Colonic mucosa (tissue), 4 donors: ENCODE data around the gene CDKAL1. TPM values are rescaled to one million over a fixed set of nuclear protein-coding genes. Genes with fewer than 3 reads are reported as not detected.

Experiments
- DNase-seq: peaks from one replicate; pipeline ENCODE4 v3.0.0-alpha.2; 2020
- H3K27ac ChIP-seq: fragments of 200-600 bp; one replicate; pipeline ENCODE4 v1.8.0; 2021
- H3K27me3 ChIP-seq: fragments of 200-600 bp; one replicate; pipeline ENCODE4 v1.8.0; 2021
- H3K36me3 ChIP-seq: fragments of 200-600 bp; one replicate; pipeline ENCODE4 v1.8.0; 2021
- H3K4me1 ChIP-seq: fragments of 200-600 bp; one replicate; pipeline ENCODE4 v1.8.0; 2021; ENCODE audit warnings: mild to moderate bottlenecking
- H3K4me3 ChIP-seq: fragments of 200-600 bp; one replicate; pipeline ENCODE4 v1.8.0; 2021
- H3K9ac ChIP-seq, 2 donors: one replicate each; pipeline ENCODE4 v1.7.0; 2013; ENCODE audit warnings: control low read depth in 2 of 2, low read depth in 2 of 2, low read length in 2 of 2
- H3K9me3 ChIP-seq: fragments of 200-600 bp; one replicate; pipeline ENCODE4 v1.8.0; 2021
- intact Hi-C: fragments of 100-400 bp; cut with DNase I; formaldehyde crosslinking; loops from one replicate; pipeline ENCODE4 v1.14.1; 2022
- total RNA-seq, 2 donors: library from RNA; stranded (reverse); fragmentation: NEBNext Ultra II Directional in 1 of 2; extraction: Animal tissue kit (Norgen Biotek cat#: 25700) in 1 of 2; gene quantifications; one replicate each; pipeline ENCODE4 v1.2.1, GENCODE V29; 2021
- TF ChIP-seq, protein P1 (sequence below): fragments of 200-600 bp; IDR thresholded peaks from one replicate; pipeline ENCODE4 v1.8.0; 2022; ENCODE audit warnings: antibody characterized with exemption, mild to moderate bottlenecking
- donor health status: healthy.
- donor health status: DM: no; HTN: no; CAD: no.
- donor health status: DM: no; HTN: no; CAD: no.

CDKAL1 gene
- total RNA-seq, 2 donors from 2014 or later: 13.8 to 14.2 TPM

DNA sequence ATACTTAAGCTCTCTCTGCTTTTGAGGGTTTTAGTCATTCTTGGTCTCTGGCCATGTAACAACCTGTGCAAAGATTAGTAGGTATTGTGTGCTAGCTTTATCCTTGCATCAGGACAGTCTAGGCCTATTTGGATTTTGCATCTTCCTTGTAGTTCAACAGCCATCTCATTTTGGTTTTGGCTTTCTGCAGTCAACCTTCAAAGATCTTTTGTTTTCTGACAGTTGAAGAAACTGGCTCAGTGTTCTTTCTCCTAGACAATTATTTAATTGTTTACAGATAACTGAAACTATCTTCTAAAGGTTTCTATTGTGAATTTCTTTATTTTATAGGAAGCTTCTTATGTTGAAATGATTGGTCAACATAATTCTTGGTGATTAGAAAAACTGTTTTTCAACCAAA, 307.5 kb downstream of the CDKAL1 start:
- H3K9ac ChIP-seq: no peak overlapping the region

DNA sequence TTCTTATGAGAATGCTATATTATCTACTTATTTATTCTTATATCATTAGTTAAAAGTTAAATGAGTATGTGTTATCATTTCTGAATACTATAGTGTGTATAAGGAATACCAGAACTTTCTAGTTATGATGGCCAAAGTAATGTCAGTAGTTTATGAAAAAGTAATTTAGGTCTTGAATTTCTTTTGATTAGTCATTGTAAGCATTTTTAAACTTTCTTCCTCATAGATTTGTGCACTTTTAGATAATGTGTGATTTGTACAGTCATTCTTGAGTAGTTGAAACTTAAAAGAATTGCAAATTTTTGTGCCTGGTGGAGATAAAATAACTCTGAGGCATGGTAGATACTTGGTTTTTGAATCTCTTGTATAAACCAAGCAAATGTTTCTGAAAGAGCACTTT, 311.3 kb downstream of the CDKAL1 start:
- H3K9ac ChIP-seq: no peak overlapping the region
- no peaks in the 10 kb centered on the region for H3K27me3 ChIP-seq
- TF ChIP-seq, protein P1, sequence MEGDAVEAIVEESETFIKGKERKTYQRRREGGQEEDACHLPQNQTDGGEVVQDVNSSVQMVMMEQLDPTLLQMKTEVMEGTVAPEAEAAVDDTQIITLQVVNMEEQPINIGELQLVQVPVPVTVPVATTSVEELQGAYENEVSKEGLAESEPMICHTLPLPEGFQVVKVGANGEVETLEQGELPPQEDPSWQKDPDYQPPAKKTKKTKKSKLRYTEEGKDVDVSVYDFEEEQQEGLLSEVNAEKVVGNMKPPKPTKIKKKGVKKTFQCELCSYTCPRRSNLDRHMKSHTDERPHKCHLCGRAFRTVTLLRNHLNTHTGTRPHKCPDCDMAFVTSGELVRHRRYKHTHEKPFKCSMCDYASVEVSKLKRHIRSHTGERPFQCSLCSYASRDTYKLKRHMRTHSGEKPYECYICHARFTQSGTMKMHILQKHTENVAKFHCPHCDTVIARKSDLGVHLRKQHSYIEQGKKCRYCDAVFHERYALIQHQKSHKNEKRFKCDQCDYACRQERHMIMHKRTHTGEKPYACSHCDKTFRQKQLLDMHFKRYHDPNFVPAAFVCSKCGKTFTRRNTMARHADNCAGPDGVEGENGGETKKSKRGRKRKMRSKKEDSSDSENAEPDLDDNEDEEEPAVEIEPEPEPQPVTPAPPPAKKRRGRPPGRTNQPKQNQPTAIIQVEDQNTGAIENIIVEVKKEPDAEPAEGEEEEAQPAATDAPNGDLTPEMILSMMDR: no peak
- H3K27ac ChIP-seq: no peak overlapping the region
- H3K4me3 ChIP-seq: no peak overlapping the region
- H3K36me3 ChIP-seq: no peaks in the 10 kb centered on the region
- intact Hi-C loops: no loop called here
- no peak for DNase-seq
- H3K9me3 ChIP-seq: no peaks in the 10 kb centered on the region
- no peaks in the 10 kb centered on the region for H3K4me1 ChIP-seq

More for the DNA sequence above, 307.5 kb downstream of the CDKAL1 start:
- Histone ChIP-seq H3K27me3 (no peaks in the 10 kb centered on the region), H3K36me3 (no peaks in the 10 kb centered on the region), H3K4me1 (no peaks in the 10 kb centered on the region), H3K9me3 (no peaks in the 10 kb centered on the region), H3K27ac (no peak overlapping the region), H3K4me3 (no peak overlapping the region)
- DNase-seq: no peak
- TF ChIP-seq, protein P1: no peak
- intact Hi-C loops: no loop called here

DNA sequence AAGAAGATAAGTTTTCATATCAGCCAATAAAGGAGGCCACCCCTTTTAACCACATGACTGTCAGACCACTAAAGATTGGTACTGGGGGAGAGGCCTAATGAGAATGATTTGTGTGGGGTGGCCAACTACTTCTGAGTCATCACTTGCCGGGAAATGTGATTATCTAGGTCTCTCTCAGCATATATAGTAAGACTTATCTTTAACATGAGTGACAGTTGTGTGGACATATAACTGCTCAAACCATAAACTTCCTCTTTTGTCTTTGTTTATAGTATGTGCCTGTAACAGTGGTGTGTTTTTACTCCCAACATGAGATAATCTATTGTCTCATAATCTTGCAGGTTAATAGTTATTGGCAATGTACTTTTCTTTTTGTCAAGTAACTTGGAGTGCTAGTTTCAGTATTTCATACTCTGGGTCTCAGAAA, 312.4 kb downstream of the CDKAL1 start:
- no peak for DNase-seq
- intact Hi-C loops: no loop called here
- Histone ChIP-seq H3K9me3 (no peaks in the 10 kb centered on the region), H3K27ac (no peak overlapping the region), H3K36me3 (no peaks in the 10 kb centered on the region), H3K4me1 (no peaks in the 10 kb centered on the region), H3K27me3 (no peaks in the 10 kb centered on the region), H3K9ac (no peak overlapping the region), H3K4me3 (no peak overlapping the region)
- TF ChIP-seq, protein P1: no peak

DNA sequence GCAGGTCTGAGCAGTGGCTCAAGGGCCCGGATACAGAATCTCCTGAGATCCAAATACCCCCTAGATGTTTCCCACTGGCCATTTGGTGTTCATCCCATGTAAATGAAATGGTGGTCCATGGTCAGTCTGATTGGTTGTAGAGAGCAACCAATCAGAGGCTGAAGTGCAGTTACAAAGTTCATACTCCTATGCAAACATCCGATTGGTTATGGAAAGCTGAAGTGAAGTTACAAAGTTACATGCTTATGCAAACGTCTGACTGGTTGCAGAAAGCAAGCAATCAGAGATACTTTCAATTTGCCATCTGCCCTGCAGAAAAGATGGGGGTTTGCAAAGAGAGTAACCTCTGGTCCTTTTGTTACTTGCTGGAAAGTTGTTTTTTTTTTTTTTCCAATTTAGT, 313.6 kb downstream of the CDKAL1 start:
- intact Hi-C loops: no loop called here
- Histone ChIP-seq H3K27me3 (no peaks in the 10 kb centered on the region), H3K4me3 (no peak overlapping the region), H3K36me3 (no peaks in the 10 kb centered on the region), H3K9me3 (no peaks in the 10 kb centered on the region), H3K27ac (no peak overlapping the region), H3K4me1 (no peaks in the 10 kb centered on the region), H3K9ac (no peak overlapping the region)
- no peak for DNase-seq
- TF ChIP-seq, protein P1: no peak

DNA sequence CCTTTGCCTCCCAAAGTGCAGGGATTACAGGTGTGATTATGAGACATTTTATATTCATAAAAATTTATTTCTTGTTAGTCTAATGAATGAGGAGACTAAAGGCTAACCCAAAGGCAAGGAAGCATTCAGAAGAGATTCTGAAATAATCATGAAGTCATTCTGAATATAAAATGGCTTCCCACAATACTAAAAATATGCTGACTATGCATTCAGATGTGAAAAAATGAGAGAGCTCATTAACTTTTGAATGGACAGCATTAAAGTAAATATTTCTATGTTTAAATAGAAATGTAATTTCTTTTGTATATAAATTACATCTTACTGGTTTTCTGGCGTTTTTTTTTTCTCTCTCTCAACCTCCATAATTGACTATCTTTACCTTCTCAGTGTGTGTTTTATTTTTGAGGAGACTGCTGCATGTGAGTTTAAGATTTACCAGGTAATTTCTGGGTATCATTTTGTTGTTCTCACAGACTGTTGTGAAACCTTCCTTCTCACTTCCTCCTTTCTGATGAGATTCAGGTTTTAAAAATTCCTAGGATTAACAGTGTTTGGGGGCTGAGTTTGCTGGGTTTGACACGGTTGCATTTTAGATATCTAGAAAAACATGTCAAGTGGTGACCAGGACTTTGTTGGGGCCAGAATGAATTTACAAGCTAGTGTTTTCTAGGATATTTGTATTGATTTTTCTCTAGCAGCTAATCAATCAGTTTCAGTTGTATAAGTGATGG, 316.6 kb downstream of the CDKAL1 start:
- no peaks in the 10 kb centered on the region for H3K36me3 ChIP-seq
- TF ChIP-seq, protein P1: no peak
- no peak for DNase-seq
- intact Hi-C loops: no loop called here
- no peaks in the 10 kb centered on the region for H3K27me3 ChIP-seq
- no peak overlapping the region for H3K9ac ChIP-seq
- H3K4me3 ChIP-seq: no peak overlapping the region
- no peaks in the 10 kb centered on the region for H3K4me1 ChIP-seq
- H3K27ac ChIP-seq: no peak overlapping the region
- no peaks in the 10 kb centered on the region for H3K9me3 ChIP-seq
